ENCODE measurements around the gene DYNC1H1. TPM values are rescaled to one million over a fixed set of nuclear protein-coding genes. Genes with fewer than 3 reads are reported as not detected.

The DYNC1H1 gene
- total RNA-seq, 4 donors from 2014 or later: 338 to 524 (median 432) TPM

DNA sequence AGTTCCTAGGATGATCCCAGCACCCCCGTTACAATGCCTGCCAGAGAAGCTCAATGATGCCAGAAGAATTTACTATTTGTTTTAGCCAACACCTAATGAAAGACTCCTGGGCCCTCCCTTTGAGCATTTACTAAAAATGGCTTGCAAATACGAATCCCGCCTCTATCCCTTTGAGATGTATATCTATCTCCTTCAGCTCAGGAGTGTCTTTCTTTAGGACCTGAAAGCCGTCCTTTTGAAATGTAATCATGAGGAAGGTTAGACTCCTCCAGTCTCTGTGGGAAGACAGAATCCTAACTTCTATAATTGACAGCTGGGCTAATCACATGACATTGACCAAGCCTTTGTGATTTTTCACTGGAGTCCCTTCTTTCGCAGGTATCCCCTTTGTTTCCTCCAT lies 19.2 kb upstream of the DYNC1H1 start:
- TF ChIP-seq, protein P1, sequence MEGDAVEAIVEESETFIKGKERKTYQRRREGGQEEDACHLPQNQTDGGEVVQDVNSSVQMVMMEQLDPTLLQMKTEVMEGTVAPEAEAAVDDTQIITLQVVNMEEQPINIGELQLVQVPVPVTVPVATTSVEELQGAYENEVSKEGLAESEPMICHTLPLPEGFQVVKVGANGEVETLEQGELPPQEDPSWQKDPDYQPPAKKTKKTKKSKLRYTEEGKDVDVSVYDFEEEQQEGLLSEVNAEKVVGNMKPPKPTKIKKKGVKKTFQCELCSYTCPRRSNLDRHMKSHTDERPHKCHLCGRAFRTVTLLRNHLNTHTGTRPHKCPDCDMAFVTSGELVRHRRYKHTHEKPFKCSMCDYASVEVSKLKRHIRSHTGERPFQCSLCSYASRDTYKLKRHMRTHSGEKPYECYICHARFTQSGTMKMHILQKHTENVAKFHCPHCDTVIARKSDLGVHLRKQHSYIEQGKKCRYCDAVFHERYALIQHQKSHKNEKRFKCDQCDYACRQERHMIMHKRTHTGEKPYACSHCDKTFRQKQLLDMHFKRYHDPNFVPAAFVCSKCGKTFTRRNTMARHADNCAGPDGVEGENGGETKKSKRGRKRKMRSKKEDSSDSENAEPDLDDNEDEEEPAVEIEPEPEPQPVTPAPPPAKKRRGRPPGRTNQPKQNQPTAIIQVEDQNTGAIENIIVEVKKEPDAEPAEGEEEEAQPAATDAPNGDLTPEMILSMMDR (IDR thresholded peaks at IDR 0.05; ENCODE audit: low read depth): no peak

DNA sequence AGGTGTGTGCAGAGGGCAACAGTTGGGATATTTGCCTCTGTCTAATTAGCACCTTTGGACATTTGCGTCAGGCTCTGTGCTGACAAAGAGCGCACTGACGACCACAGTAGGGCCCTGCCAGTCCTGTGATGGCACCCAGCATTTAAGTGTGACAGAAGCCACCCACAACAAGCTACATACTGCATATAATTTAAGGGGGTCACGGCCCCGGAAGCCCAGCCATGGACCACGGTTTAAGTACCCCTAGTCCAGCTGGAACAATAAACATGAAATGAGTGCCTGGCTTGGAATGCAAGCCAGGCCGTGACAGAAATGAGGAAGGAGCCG lies 16.8 kb upstream of the DYNC1H1 start:
- TF ChIP-seq, protein P1 (IDR thresholded peaks at IDR 0.05; ENCODE audit: low read depth): no peak

DNA sequence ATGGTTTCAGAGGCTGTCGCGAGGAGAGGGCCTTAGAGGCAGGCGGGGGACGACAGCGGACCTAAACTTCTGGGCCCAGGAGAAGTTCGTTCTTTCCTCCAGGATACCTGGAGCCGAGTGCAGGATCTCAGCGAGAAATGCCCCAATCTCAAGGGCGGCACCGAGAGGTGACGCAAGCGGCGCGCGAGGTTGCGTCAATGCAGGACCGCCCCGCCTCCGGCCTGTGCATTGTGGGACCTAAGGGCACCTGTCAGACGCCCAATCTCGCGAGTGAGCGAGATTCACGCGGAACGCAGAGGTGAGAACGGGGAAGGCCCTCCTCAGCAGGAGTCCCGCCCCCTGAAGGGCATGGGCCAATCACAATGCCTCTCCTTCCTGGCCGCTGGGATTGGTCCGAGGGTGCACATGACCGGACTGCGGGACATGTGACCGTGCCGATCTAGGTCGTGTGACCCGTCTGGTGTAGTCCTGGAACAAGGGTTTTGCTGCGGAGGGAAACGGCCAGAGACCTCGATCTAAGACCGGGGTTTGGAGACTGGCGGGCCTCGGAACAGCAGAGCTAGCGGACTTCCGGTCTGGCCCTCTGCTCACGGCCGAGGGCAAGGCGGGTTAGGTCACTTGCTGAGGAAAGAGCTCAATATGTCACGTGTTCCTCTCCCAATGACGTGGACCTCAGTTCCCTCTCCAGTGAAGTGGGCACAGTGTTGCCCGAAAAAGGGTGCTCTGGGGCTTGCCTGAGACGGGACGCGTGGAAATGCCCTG lies 16.3 kb upstream of the DYNC1H1 start:
- TF ChIP-seq, protein P1 (IDR thresholded peaks at IDR 0.05; ENCODE audit: low read depth): no peak

DNA sequence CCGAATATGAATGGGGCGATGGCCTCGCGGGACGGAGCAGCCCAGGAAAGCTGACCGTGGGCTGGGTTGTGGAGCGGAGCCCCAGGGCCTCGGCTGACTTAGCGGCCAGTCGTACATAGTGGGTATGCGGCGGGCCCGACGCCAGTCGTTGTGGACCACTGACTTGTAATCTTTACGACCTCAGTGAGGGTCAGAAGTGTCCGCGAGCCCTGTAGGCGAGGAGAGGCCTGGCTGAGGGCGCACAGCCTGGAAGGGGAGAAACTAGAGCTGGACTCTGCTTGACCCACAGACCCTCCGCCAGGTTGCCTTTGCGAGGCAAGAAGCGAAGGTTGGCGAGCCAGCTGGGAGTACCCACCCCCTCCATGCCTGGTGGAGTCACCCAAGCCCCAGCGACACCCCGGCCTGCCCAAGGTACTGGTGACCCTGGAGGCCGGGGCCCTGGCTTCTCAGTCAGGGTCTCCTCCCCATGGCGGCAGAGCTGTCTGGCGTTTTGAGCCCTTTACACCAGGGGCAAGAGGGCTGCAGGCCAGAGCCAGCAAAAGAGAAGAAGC lies 15.6 kb upstream of the DYNC1H1 start:
- TF ChIP-seq, protein P1 (IDR thresholded peaks at IDR 0.05; ENCODE audit: low read depth): no peak

DNA sequence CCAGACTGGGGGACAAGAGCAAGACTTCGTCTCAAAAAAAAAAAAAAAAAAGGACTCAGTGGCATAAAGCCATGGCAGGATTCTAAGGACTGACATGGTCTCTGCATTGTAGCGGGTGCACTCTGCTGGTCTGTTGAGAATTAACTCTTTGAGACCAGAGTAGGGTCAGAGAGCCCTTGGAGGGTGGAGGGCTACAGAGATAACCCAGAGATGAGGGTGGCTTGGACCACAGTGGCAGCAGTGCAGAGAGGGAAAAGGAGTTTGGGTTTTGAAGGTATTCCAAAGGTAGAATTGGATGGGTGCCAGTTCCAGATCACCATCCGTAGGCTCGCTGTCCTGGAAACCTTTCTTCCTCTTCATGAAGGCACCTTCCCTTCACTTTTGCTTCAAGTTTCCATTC lies 14.3 kb upstream of the DYNC1H1 start:
- TF ChIP-seq, protein P1 (IDR thresholded peaks at IDR 0.05; ENCODE audit: low read depth): no peak

DNA sequence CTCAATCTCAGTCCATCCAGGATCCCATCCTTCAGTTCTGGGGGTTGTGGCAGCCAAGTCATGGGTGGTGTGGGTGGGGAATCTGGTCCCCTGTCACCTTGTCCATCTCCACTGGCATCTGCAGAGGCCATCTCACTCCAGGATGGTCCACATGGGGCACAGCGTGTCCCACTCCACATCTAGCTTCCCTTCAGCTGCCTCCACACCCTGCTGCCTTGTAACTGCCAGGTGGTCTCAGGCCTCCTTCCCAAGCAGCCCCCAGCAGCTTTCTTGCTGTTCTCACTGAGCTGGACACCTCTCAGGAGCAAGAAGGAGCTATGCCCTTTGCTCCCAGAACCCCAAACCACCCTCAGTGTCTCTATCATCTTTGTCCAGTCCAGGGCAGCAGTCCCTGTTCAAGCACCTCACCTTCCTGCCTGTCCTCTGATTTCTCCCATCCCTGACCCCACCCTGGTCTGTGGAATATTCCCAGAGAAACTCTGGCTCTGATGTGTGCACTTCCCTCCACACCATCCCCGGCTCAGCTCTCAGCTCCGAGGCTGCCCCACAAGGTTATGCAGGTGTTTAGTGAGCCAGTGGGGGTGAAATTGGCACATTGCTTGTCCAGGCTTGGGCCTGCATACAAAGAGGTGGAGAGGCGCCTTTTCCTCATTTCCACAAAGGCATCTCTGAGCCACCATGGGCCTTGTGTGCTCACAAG lies 13.7 kb upstream of the DYNC1H1 start:
- TF ChIP-seq, protein P1 (IDR thresholded peaks at IDR 0.05; ENCODE audit: low read depth): no peak

DNA sequence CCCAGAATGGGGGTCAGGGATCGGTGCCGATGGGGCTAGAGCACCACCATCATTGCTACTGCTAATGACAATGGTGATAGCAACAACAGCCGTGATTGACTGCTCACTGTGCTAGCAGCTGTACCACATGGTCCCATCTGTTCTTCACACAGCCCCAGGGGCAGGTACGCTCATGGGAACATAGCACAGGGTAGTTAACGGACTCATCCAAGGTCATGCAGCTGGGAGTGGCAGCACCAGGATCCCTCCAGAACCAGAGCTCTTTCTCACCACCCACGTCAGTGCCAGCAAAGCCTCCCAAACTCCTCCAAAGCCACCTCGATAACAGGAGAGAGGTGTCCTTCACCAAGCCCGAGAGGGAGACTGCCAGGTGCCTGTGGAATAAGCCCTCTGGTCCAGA lies 11.2 kb upstream of the DYNC1H1 start:
- TF ChIP-seq, protein P1 (IDR thresholded peaks at IDR 0.05; ENCODE audit: low read depth): no peak

Measured in subcutaneous adipose tissue (tissue), 4 donors.